Sigmoid colon (tissue), 7 donors: ENCODE measurements around the gene SYT7. TPM values are rescaled to one million over a fixed set of nuclear protein-coding genes. Genes with fewer than 3 reads are reported as not detected.

Experiments used
- DNase-seq: peaks from one replicate; pipeline ENCODE4 v3.0.0-alpha.2; 2019
- H3K27ac ChIP-seq, 4 donors: fragments of 200-600 bp; sonication (generic); one replicate each; pipeline ENCODE4 v1.5.1; 2016 to 2019; ENCODE audit warnings: mild to moderate bottlenecking in 1 of 4
- H3K27me3 ChIP-seq, 3 donors: fragments of 200-600 bp; sonication (generic); one replicate each; pipeline ENCODE4 v1.5.1; 2019; ENCODE audit warnings: mild to moderate bottlenecking in 1 of 3
- H3K36me3 ChIP-seq, 4 donors: fragments of 200-600 bp; sonication (generic); one replicate each; pipeline ENCODE4 v1.5.1; 2016 to 2019
- H3K4me1 ChIP-seq, 4 donors: fragments of 200-600 bp; sonication (generic); one replicate each; pipeline ENCODE4 v1.5.1; 2017 to 2019
- H3K4me3 ChIP-seq, 4 donors: fragments of 200-600 bp; sonication (generic); one replicate each; pipeline ENCODE4 v1.5.1; 2017 to 2019; ENCODE audit warnings: mild to moderate bottlenecking in 2 of 4, moderate library complexity in 1 of 4
- H3K9me3 ChIP-seq, 4 donors: fragments of 200-600 bp in 3 of 4; sonication (generic) in 3 of 4; one replicate each; pipeline versions ENCODE4 v1.5.1 to v1.6.1; 2013 to 2019
- CTCF ChIP-seq, 4 experiments: fragments of 450-650 bp in 3 of 4; fragments of 200-600 bp in 1 of 4; IDR thresholded peaks; one replicate each; pipeline ENCODE4 v1.5.1; 2016 to 2019; ENCODE audit warnings: antibody characterized with exemption in 4 of 4, mild to moderate bottlenecking in 3 of 4, moderate library complexity in 2 of 4
- EP300 ChIP-seq, 4 donors: sonication (generic); formaldehyde crosslinking; IDR thresholded peaks; one replicate each; pipeline ENCODE4 v1.6.1; 2017; ENCODE audit warnings: antibody characterized with exemption in 4 of 4
- POLR2A ChIP-seq, 2 donors: fragments of 450-650 bp; IDR thresholded peaks; one replicate each; pipeline ENCODE4 v1.6.1; 2016; ENCODE audit warnings: antibody characterized with exemption in 2 of 2, mild to moderate bottlenecking in 2 of 2, moderate library complexity in 2 of 2
- POLR2AphosphoS5 ChIP-seq, 4 donors: sonication (generic); formaldehyde crosslinking; IDR thresholded peaks; one replicate each; pipeline ENCODE4 v1.6.1; 2017; ENCODE audit warnings: antibody characterized with exemption in 4 of 4
- WGBS, 2 donors: extraction: QIAGEN DNeasy Blood & Tissue Kit; methylation state at CpG; one replicate each; pipeline ENCODE4 v1.1.7; 2013; 5-methylcytosine and 5-hydroxymethylcytosine counted together
- intact Hi-C: fragments of 100-400 bp; cut with DNase I; formaldehyde crosslinking; loops from one replicate; pipeline ENCODE4 v1.15.1; 2023
- polyA plus RNA-seq, 3 donors: library from polyadenylated mRNA; stranded (reverse); fragments of 200-250 nt; gene quantifications; one replicate each; pipeline ENCODE4 v1.2.3, GENCODE V29; 2013
- total RNA-seq, 4 donors: library from RNA; depleted of rRNA; stranded (reverse); fragments of >200 nt; gene quantifications; one replicate each; pipeline ENCODE4 v1.1.0, GENCODE V29; 2016
- donor health status: healthy with polysubstance abuse.
- donor health status: Bipolar disorder and iron deficiency.
- donor health status: healthy.

SYT7 gene
- total and polyA plus RNA-seq, 7 donors: 0.66 to 8.4 (median 3.6) TPM

- H3K4me3 ChIP-seq: no peak overlapping the region
- TF ChIP-seq POLR2A (IDR thresholded peaks at IDR 0.05) (no peak), CTCF (IDR thresholded peaks at IDR 0.05) (no peak), POLR2AphosphoS5 (IDR thresholded peaks at IDR 0.05) (no peak)
- H3K27ac ChIP-seq: no peak overlapping the region
- intact Hi-C loops: no loop called here
- DNase-seq: no peak
- peaks cover 0 to 6% (median 3%) of the 10 kb centered on the region in 4 donors for H3K4me1 ChIP-seq
- 57 to 63% methylated on average over 8 of the region's 8 CpGs for WGBS, 2 donors
- H3K27me3 ChIP-seq: peaks cover 0 to 38% (median 20%) of the 10 kb centered on the region in 3 donors
- H3K36me3 ChIP-seq: no peaks in the 10 kb centered on the region
- no peaks in the 10 kb centered on the region for H3K9me3 ChIP-seq
Measured at GRCh38 chr11:61564936-61565696, 15.8 kb downstream of the SYT7 start.

- Histone ChIP-seq H3K9me3 (no peaks in the 10 kb centered on the region), H3K27ac (no peak overlapping the region), H3K4me3 (no peak overlapping the region), H3K27me3 (peaks cover 3 to 40% (median 10%) of the 10 kb centered on the region in 3 donors), H3K4me1 (peaks cover 0 to under 1% (median 0%) of the 10 kb centered on the region in 4 donors), H3K36me3 (no peaks in the 10 kb centered on the region)
- no peak for TF ChIP-seq POLR2A (IDR thresholded peaks at IDR 0.05)
- TF ChIP-seq EP300 (IDR thresholded peaks at IDR 0.05): no peak
- TF ChIP-seq POLR2AphosphoS5 (IDR thresholded peaks at IDR 0.05): no peak
- TF ChIP-seq CTCF (IDR thresholded peaks at IDR 0.05): no peak
- 58 to 75% methylated on average over 6 of the region's 6 CpGs for WGBS, 2 donors
- DNase-seq: no peak
- intact Hi-C loops: no loop called here
Measured at GRCh38 chr11:61560751-61561150, 20.1 kb downstream of the SYT7 start.

GRCh38 chr11:61556621-61557020, 24.3 kb downstream of the SYT7 start:
- Histone ChIP-seq H3K27ac (no peak overlapping the region), H3K4me3 (no peak overlapping the region), H3K4me1 (peaks cover 0 to 9% (median 6%) of the 10 kb centered on the region in 4 donors), H3K36me3 (no peaks in the 10 kb centered on the region), H3K27me3 (peaks cover 14 to 79% (median 39%) of the 10 kb centered on the region in 3 donors), H3K9me3 (no peaks in the 10 kb centered on the region)
- 72 to 75% methylated on average over 3 of the region's 3 CpGs for WGBS, 2 donors
- intact Hi-C loops: no loop called here
- no peak for DNase-seq
- TF ChIP-seq POLR2A (IDR thresholded peaks at IDR 0.05): no peak
- no peak for TF ChIP-seq CTCF (IDR thresholded peaks at IDR 0.05)
- TF ChIP-seq POLR2AphosphoS5 (IDR thresholded peaks at IDR 0.05): no peak
- TF ChIP-seq EP300 (IDR thresholded peaks at IDR 0.05): no peak

GRCh38 chr11:61555978-61556377, 24.9 kb downstream of the SYT7 start:
- TF ChIP-seq POLR2A (IDR thresholded peaks at IDR 0.05) (no peak), POLR2AphosphoS5 (IDR thresholded peaks at IDR 0.05) (no peak), EP300 (IDR thresholded peaks at IDR 0.05) (no peak), CTCF (IDR thresholded peaks at IDR 0.05) (no peak)
- no peak overlapping the region for H3K4me3 ChIP-seq
- H3K4me1 ChIP-seq: peaks cover 0 to 9% (median 6%) of the 10 kb centered on the region in 4 donors
- no peak overlapping the region for H3K27ac ChIP-seq
- intact Hi-C loops: no loop called here
- H3K27me3 ChIP-seq: peaks cover 14 to 86% (median 40%) of the 10 kb centered on the region in 3 donors
- 37 to 62% methylated on average over 10 of the region's 10 CpGs for WGBS, 2 donors
- H3K9me3 ChIP-seq: no peaks in the 10 kb centered on the region
- no peak for DNase-seq
- H3K36me3 ChIP-seq: no peaks in the 10 kb centered on the region
